Mesodermal cell (in vitro differentiated cells): ENCODE results near the gene RPTOR.

ENCODE experiments used
- H3K27ac ChIP-seq: 2 replicates; pipeline ENCODE4 v1.7.0; 2013; ENCODE audit warnings: mild to moderate bottlenecking, low read depth, low read length, moderate library complexity; ENCODE audit not compliant: severe bottlenecking
- H3K36me3 ChIP-seq: 2 replicates; pipeline ENCODE4 v1.7.1; 2013; ENCODE audit warnings: mild to moderate bottlenecking, low read length, moderate library complexity; ENCODE audit not compliant: control insufficient read depth, insufficient read depth
- H3K4me1 ChIP-seq: one replicate; pipeline ENCODE4 v1.7.1; 2013; ENCODE audit warnings: mild to moderate bottlenecking, low read length; ENCODE audit not compliant: insufficient read depth, control insufficient read depth, poor library complexity, severe bottlenecking
- H3K4me3 ChIP-seq: 2 replicates; pipeline ENCODE4 v1.7.0; 2013; ENCODE audit warnings: low read length, control low read depth, mild to moderate bottlenecking; ENCODE audit not compliant: insufficient read depth, poor library complexity, severe bottlenecking; ENCODE audit errors: extremely low read depth
- H3K9me3 ChIP-seq: 2 replicates; pipeline ENCODE4 v1.7.1; 2013; ENCODE audit warnings: mild to moderate bottlenecking, low read length, moderate library complexity; ENCODE audit not compliant: control insufficient read depth
- WGBS, 2 experiments: methylation state at CpG; one replicate each; pipeline ENCODE4 v1.1.5; 2013; ENCODE audit warnings: missing lambda C conversion rate in 2 of 2; ENCODE audit not compliant: insufficient coverage in 2 of 2; 5-methylcytosine and 5-hydroxymethylcytosine counted together

RPTOR gene

GRCh38 chr17:80683625-80684104, 139.0 kb downstream of the RPTOR start:
- Histone ChIP-seq H3K4me3 (no peak overlapping the region), H3K9me3 (no peaks in the 10 kb centered on the region), H3K27ac (no peak overlapping the region), H3K36me3 (peaks cover 11% of the 10 kb centered on the region), H3K4me1 (peaks cover 10% of the 10 kb centered on the region)
- 93 to 97% methylated on average over 9 to 10 of the region's 10 CpGs for WGBS, 2 experiments

- Histone ChIP-seq H3K36me3 (peaks cover 11% of the 10 kb centered on the region), H3K9me3 (no peaks in the 10 kb centered on the region), H3K4me3 (no peak overlapping the region), H3K27ac (no peak overlapping the region), H3K4me1 (no peaks in the 10 kb centered on the region)
- WGBS, 2 experiments, result 92 to 100% methylated on average over 6 to 8 of the region's 9 CpGs
Measured at GRCh38 chr17:80687839-80688238, 143.2 kb downstream of the RPTOR start.

GRCh38 chr17:80689129-80689619, 144.5 kb downstream of the RPTOR start:
- no peaks in the 10 kb centered on the region for H3K9me3 ChIP-seq
- no peak overlapping the region for H3K4me3 ChIP-seq
- peaks cover 4% of the 10 kb centered on the region for H3K4me1 ChIP-seq
- WGBS, 2 experiments, result 85 to 92% methylated on average over 13 of the region's 13 CpGs
- H3K27ac ChIP-seq, result no peak overlapping the region
- peaks cover 8% of the 10 kb centered on the region for H3K36me3 ChIP-seq

- Histone ChIP-seq H3K27ac (no peak overlapping the region), H3K4me1 (peaks cover 13% of the 10 kb centered on the region), H3K4me3 (no peak overlapping the region), H3K9me3 (no peaks in the 10 kb centered on the region), H3K36me3 (peaks cover 3% of the 10 kb centered on the region)
- 88 to 92% methylated on average over 3 to 9 of the region's 10 CpGs for WGBS, 2 experiments
Measured at GRCh38 chr17:80691784-80692183, 147.1 kb downstream of the RPTOR start.

- no peak overlapping the region for H3K27ac ChIP-seq
- WGBS, 2 experiments, result 89 to 94% methylated on average over 10 to 13 of the region's 13 CpGs
- H3K4me1 ChIP-seq, result peaks cover 13% of the 10 kb centered on the region
- H3K36me3 ChIP-seq, result no peaks in the 10 kb centered on the region
- no peaks in the 10 kb centered on the region for H3K9me3 ChIP-seq
- H3K4me3 ChIP-seq, result no peak overlapping the region
Measured at GRCh38 chr17:80692931-80693467, 148.4 kb downstream of the RPTOR start.

GRCh38 chr17:80693511-80693910, 148.9 kb downstream of the RPTOR start:
- 94 to 97% methylated on average over 12 of the region's 12 CpGs for WGBS, 2 experiments

GRCh38 chr17:80694085-80694991, 149.7 kb downstream of the RPTOR start:
- H3K4me1 ChIP-seq, result peaks cover 13% of the 10 kb centered on the region
- H3K4me3 ChIP-seq, result no peak overlapping the region
- no peaks in the 10 kb centered on the region for H3K9me3 ChIP-seq
- no peak overlapping the region for H3K27ac ChIP-seq
- 91 to 96% methylated on average over 24 to 26 of the region's 28 CpGs for WGBS, 2 experiments
- no peaks in the 10 kb centered on the region for H3K36me3 ChIP-seq

More at GRCh38 chr17:80693511-80693910, 148.9 kb downstream of the RPTOR start:
- H3K36me3 ChIP-seq, result no peaks in the 10 kb centered on the region
- H3K9me3 ChIP-seq, result no peaks in the 10 kb centered on the region
- no peak overlapping the region for H3K4me3 ChIP-seq
- H3K27ac ChIP-seq, result no peak overlapping the region
- peaks cover 13% of the 10 kb centered on the region for H3K4me1 ChIP-seq

GRCh38 chr17:80694992-80695912, 150.6 kb downstream of the RPTOR start:
- no peak overlapping the region for H3K4me3 ChIP-seq
- no peaks in the 10 kb centered on the region for H3K36me3 ChIP-seq
- H3K27ac ChIP-seq, result no peak overlapping the region
- peaks cover 13% of the 10 kb centered on the region for H3K4me1 ChIP-seq
- WGBS, 2 experiments, result 88 to 95% methylated on average over 17 to 28 of the region's 28 CpGs
- peaks cover 2% of the 10 kb centered on the region for H3K9me3 ChIP-seq

- no peak overlapping the region for H3K4me3 ChIP-seq
- H3K4me1 ChIP-seq, result peaks cover 13% of the 10 kb centered on the region
- peaks cover 3% of the 10 kb centered on the region for H3K9me3 ChIP-seq
- H3K27ac ChIP-seq, result no peak overlapping the region
- 84 to 86% methylated on average over 3 of the region's 4 CpGs for WGBS, 2 experiments
- H3K36me3 ChIP-seq, result no peaks in the 10 kb centered on the region
Measured at GRCh38 chr17:80695979-80696378, 151.3 kb downstream of the RPTOR start.

- Histone ChIP-seq H3K27ac (no peak overlapping the region), H3K4me3 (no peak overlapping the region), H3K36me3 (no peaks in the 10 kb centered on the region), H3K9me3 (peaks cover 3% of the 10 kb centered on the region), H3K4me1 (peaks cover 13% of the 10 kb centered on the region)
- 92 to 96% methylated on average over 11 to 12 of the region's 14 CpGs for WGBS, 2 experiments
Measured at GRCh38 chr17:80696456-80696855, 151.8 kb downstream of the RPTOR start.
